HUES6 (cell line): ENCODE data around the gene CELF5.
"Not testable (repeated sequence)": the region's sequence is repeated elsewhere in the genome, so short reads cannot be mapped to it uniquely, and the experiment has no call there.

Source experiments
- H3K27ac ChIP-seq: 2 replicates; pipeline ENCODE4 v1.7.0; 2013; ENCODE audit warnings: low read depth, mild to moderate bottlenecking, low read length, inconsistent platforms
- H3K27me3 ChIP-seq: 2 replicates; pipeline ENCODE4 v1.6.1; 2013; ENCODE audit warnings: low read length; ENCODE audit not compliant: control insufficient read depth, insufficient read depth
- H3K36me3 ChIP-seq: 2 replicates; pipeline ENCODE4 v1.6.1; 2013; ENCODE audit warnings: low read length; ENCODE audit not compliant: control insufficient read depth, insufficient read depth
- H3K4me1 ChIP-seq: 2 replicates; pipeline ENCODE4 v1.6.1; 2013; ENCODE audit warnings: low read length; ENCODE audit not compliant: control insufficient read depth, insufficient read depth
- H3K4me3 ChIP-seq: 2 replicates; pipeline ENCODE4 v1.5.1; 2013; ENCODE audit warnings: low read depth, low read length
- H3K9ac ChIP-seq: one replicate; pipeline ENCODE4 v1.6.1; 2013; ENCODE audit warnings: mild to moderate bottlenecking, low read length
- H3K9me3 ChIP-seq: 2 replicates; pipeline ENCODE4 v1.6.1; 2013; ENCODE audit warnings: low read depth, low read length; ENCODE audit not compliant: control insufficient read depth, insufficient read depth

The CELF5 gene

DNA sequence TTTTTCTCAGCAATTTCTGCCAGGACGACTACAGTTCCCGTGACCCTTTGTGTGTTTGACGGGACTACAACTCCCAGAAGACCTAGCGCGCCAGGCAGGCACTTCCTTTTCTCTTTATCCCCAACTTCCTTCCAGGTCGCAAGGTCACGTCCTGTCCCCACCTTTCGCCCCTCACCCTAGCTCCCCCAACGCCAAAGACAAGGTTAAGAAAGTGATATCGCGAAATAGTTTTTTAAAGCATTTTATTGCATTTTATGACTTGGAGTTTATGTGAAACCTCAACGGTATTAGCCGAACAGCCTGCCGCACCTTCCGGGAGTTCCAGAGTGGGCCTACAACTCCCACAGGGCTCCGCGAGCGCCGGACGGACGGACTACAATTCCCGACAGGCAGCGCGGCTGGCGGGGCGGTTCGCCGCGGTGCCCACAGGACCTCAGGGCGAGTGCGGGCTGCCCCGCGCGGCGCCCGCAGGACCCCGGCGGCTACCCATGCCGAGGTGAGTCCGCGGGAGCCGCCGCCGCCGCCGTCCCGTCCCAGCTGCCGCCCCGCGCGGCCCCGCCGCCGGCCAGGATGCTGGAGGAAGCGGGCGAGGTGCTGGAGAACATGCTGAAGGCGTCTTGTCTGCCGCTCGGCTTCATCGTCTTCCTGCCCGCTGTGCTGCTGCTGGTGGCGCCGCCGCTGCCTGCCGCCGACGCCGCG, 38.9 kb upstream of the CELF5 start, which contains the start of gene NCLN:
Gene NCLN, plus strand, starts transcription at position 470 of the 699 bp plus-strand sequence. Its CDS starts 101 bp downstream, at position 571.
- no peaks in the 10 kb centered on the region for H3K27me3 ChIP-seq
- peak within 1 kb of the TSS; percentile 73 for H3K27ac ChIP-seq
- H3K4me1 ChIP-seq = peaks cover 13% of the 10 kb centered on the region
- H3K4me3 ChIP-seq = peak within 1 kb of the TSS; percentile 68
- H3K9me3 ChIP-seq = no peaks in the 10 kb centered on the region
- H3K36me3 ChIP-seq = peaks cover 3% of the 10 kb centered on the region; the same call in 1 of the 2 replicates
- peak within 1 kb of the TSS; percentile 93 for H3K9ac ChIP-seq

DNA sequence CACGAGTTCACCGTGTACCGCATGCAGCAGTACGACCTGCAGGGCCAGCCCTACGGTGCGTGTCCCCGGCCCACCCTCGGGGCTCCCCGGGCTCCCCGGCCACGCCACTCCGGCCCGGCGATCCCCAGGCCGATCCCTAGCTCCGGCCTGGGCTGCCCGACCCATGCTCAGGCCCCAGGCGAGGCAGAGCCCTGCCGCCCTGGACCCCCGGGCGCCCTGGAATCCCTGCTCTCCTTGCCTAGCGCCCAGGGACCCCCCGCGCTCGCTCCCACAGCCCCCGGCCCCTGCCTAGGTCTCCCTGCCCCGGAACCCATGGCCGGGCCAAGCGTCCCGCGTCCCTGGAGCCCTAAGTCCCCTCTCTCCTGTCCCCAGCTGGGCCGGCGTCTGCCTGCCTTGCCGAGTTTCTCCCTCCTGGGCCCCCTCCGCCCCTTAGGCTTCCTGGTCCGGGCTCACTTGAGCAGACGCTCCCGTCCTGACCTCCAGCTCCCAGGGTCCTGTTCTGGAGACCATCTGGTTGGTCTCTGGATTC, 38.2 kb upstream of the CELF5 start:
- Histone ChIP-seq H3K9ac (peak overlapping the region; percentile 93), H3K36me3 (peaks cover 7% of the 10 kb centered on the region; the same call in 1 of the 2 replicates), H3K4me1 (peaks cover 13% of the 10 kb centered on the region), H3K4me3 (peak overlapping the region; percentile 68), H3K27me3 (no peaks in the 10 kb centered on the region), H3K27ac (peak overlapping the region; percentile 73; the same call in 1 of the 2 replicates), H3K9me3 (no peaks in the 10 kb centered on the region)

DNA sequence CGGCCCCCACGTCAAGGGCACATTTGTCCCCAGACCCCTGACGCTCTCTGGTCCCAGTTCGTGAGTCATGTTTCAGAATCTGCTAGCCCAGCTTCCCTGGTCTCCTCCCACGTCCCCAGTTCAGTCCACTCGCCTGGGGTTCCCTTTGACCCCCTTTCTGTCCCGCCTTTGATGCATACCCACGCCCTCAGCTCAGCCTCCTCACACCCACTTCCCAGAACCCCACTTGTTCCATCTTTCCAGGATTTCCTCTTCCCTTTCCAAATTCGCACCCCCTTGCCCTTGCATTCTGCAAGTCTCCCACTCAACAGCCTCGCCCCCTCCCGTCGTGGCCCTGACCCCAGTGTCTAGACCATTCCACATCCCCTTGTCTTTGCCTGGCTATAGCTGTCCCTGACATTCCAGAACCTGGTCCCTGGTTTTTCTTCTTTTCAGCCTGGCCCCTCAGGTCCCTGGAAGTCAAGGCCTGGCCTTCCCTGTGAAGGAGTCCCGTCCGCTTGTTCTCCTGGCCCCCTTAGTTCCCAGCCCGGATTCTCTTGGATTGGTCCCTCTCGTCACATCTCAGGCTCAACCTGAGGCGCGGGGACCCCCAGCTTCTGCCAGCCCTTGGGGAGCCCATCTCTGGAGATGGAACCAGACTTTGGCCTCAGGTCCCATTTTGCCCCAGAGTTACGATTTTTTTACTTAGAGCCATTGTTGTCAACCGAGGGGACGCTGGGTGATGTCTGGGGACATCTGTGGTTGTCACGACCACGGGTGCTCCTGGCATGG, 37.4 kb upstream of the CELF5 start:
- Histone ChIP-seq H3K4me1 (peaks cover 13% of the 10 kb centered on the region), H3K36me3 (peaks cover 7% of the 10 kb centered on the region; the same call in 1 of the 2 replicates), H3K9me3 (no peaks in the 10 kb centered on the region), H3K27me3 (no peaks in the 10 kb centered on the region), H3K9ac (peak overlapping the region; percentile 93), H3K27ac (no peak overlapping the region), H3K4me3 (peak overlapping the region; percentile 68)

DNA sequence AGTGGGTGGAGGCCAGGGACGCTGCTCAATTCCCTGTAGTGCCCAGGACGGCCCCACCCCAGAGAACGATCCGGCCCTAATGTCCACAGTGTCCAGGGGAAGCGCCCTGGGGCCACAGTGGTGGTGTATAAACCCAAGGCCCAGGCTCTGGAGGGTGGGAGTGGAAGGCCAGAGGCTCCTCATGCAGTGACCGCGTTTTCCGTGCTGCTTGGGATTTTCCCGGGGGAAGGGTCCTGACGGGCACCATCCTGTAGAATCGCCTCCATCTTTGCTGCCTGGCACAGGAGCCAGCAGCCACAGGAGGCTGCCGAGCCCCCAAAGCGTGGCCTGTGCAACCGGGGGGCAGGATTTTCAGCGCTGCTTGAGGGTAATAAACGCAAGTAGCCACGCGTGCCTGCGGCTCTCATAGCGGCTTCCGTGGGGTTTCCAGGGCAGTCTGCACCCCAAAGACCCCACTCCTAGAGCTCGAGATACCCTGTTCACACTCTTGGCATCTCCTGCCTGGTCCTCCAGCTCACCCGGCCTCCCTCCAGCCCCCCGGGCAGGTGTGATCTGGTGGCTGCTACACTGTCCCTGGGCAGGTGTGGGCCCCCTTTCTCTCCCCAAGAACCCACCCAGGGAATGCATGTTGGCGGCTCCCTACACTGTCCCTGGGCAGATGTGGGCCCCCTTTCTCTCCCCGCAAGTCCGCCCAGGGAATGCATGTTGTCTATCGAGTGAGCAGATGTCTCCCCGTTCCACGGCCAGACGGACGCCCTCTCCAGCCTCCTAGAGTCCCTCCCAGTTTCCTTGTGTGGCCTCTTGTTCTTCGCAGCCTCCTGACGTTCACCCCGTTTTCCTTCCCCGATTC, 36.6 kb upstream of the CELF5 start:
- H3K9me3 ChIP-seq = no peaks in the 10 kb centered on the region
- H3K27ac ChIP-seq = no peak overlapping the region
- H3K4me3 ChIP-seq = peak overlapping the region; percentile 68; the same call in 1 of the 2 replicates
- H3K27me3 ChIP-seq = no peaks in the 10 kb centered on the region
- peaks cover 13% of the 10 kb centered on the region for H3K4me1 ChIP-seq
- H3K36me3 ChIP-seq = peaks cover 10% of the 10 kb centered on the region; the same call in 1 of the 2 replicates
- peak overlapping the region; percentile 30 for H3K9ac ChIP-seq

DNA sequence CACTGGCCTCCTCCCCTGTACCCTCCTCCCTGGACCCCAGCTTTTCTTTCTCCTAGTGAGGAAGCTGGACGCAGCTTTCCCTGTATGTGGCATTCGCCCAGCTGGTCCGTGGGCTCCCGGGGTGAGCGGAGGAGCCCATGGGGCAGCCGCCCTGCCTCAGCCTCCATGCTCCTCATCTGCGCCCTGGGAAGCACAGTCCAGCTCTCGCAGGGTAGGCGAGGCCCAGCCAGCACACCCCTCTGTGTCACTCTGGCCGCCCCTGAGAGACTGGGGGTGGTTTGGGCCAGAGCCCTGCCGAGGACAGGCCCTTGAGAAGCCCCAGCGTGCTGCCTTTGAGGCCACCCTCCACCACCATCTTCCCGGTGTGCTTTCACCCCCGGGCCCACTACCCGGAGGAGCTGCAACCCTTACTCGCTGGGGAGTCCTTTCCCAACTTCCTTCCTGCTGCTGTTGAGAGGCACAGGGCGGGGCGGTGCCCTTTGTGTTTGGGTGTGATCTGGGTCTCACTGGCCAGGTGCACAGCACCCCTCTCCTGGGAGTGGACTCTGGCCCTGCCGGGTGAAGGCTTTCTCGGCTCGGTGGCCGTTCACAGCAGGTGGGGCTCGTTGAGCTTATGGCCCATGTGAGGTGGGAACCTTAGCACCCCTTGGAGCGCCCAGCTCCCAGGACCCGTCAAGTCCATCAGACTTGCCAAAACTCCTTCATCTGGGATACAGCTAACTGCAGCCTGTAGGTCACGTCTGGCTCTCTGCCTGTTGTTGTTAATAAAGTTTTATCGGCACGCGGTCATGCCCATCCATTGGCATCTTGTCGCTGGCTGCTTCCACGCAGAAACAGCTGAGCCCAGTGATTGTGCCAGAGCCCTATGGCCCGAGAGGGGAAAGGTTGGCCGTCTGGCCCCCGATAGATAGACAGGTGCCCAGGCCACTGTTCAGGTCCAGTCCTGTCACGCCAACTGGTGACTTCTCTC, 35.5 kb upstream of the CELF5 start:
- Histone ChIP-seq H3K9ac (no peak overlapping the region), H3K36me3 (peaks cover 18% of the 10 kb centered on the region; the same call in 1 of the 2 replicates), H3K4me3 (no peak overlapping the region), H3K27ac (no peak overlapping the region), H3K27me3 (no peaks in the 10 kb centered on the region), H3K4me1 (peaks cover 13% of the 10 kb centered on the region), H3K9me3 (no peaks in the 10 kb centered on the region)

DNA sequence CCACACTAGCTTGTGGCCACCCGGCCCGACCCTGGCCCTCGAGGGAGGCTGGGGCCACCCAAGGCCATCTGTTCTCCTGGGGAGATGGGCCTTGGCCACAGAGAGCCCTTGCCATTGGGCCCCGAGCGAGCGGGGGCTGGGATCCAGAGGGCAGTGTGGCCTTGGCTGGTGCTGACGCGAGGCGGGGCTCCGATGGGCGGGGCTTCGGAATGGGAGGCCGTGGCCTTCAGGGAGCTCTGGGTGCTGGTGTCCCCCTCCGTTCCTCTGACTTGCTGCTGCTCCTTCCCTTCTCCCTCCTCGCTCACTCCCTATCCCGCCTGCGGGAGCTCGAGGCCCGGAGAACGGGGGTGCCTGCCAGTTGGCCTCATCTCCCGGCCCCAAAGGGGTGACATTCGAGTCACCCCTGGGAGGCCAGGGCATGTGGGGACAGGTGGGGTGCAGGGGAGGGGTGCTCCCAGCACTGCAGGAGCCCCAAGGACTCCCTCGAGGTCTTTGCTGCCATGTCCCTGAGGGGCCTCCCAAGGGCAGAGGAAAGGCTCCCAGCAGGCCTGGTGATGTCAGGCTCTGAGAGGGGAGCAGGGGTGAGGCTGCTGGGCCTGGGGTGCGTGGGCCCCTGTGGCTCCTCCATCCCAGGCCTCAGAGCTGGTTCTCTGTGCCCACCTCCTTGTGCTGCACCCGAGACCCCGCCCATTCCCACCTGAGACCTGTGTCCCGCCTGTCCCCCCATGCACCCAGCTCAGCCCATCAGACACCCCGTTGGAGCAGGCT, 34.6 kb upstream of the CELF5 start:
- Histone ChIP-seq H3K4me1 (peaks cover 13% of the 10 kb centered on the region), H3K36me3 (peaks cover 19% of the 10 kb centered on the region; the same call in 1 of the 2 replicates), H3K9me3 (no peaks in the 10 kb centered on the region), H3K4me3 (no peak overlapping the region), H3K9ac (no peak overlapping the region), H3K27me3 (no peaks in the 10 kb centered on the region), H3K27ac (no peak overlapping the region)

DNA sequence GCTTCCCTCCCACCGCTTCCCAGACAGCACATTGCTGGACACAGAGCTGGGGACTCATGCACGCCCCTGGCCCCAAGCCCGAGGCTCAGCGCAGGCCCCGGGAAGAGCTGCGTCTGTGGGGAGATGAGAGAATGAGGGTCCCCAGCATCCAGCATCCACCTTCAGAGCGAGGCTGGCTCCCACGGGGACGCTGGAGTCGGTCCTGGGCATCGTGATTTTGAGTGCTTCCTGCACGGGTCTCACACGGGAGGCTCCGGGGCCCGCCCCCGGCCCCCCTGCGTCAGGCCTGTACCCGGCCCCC, 34.0 kb upstream of the CELF5 start:
- Histone ChIP-seq H3K4me3 (no peak overlapping the region), H3K36me3 (peaks cover 19% of the 10 kb centered on the region; the same call in 1 of the 2 replicates), H3K9ac (no peak overlapping the region), H3K27ac (no peak overlapping the region), H3K27me3 (no peaks in the 10 kb centered on the region), H3K9me3 (no peaks in the 10 kb centered on the region), H3K4me1 (peaks cover 13% of the 10 kb centered on the region)

DNA sequence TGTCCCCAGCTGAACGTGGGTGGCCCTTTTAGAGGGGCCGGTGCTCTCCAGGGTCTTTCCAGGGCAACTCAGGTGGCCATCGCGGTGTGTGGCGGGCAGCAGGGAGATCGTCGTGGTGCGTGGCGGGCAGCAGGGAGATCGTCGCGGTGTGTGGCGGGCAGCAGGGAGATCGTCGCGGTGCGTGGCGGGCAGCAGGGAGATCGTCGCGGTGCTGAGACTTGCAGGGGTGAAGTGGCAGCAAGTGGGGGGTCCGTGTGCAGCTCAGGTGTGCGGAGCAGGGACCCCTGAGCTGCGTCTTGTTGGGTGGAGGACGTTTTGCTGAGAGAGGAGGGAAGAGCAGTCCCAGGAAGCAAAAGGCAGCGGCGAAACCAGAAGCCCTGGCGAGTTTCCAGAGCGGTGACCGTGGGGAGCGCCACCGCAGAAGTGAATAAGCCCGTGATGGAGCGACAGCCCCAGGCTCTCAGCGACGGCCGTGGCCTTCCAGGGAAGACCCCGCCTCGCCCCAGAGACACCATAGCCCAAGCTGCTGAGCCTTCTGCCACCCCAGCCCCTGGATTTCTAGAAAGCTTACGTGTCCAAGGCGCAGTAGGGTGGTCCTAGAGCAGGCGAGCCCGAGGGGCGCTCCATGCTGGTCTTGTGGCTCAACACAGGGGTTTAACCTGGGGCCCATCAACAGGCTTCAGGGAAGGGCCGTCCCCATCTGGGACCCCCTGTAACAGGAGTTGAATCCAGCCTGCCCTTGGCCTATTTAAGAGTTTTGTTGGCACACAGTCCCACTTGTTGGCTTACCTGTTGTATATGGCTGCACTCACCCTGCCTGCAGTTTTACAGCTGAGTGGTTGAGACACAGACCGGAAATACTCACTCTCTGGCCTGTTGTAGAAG, 33.3 kb upstream of the CELF5 start:
- H3K27ac ChIP-seq = no peak overlapping the region
- H3K9ac ChIP-seq = no peak overlapping the region

DNA sequence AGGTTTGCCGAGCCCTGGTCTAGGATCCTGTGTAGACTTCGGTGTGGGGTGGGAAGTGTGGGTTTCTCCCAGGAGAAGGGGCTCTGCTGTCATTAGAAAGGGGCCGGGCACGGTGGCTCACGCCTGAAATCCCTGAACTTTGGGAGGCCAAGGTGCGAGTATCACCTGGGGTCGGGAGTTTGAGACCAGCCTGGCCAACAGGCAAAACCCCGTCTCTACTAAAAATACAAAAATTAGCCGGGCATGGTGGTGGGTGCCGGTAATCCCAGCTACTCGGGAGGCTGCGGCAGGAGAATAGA, 32.7 kb upstream of the CELF5 start:
- not testable (repeated sequence) for H3K9me3 ChIP-seq, H3K27me3 ChIP-seq, H3K9ac ChIP-seq, H3K4me3 ChIP-seq, H3K27ac ChIP-seq
- H3K36me3 ChIP-seq = peaks cover 29% of the 10 kb centered on the region
- H3K4me1 ChIP-seq = peaks cover 12% of the 10 kb centered on the region

More for the DNA sequence above, 33.3 kb upstream of the CELF5 start:
- no peaks in the 10 kb centered on the region for H3K27me3 ChIP-seq
- peaks cover 13% of the 10 kb centered on the region for H3K4me1 ChIP-seq
- H3K36me3 ChIP-seq = peaks cover 23% of the 10 kb centered on the region
- no peaks in the 10 kb centered on the region for H3K9me3 ChIP-seq
- no peak overlapping the region for H3K4me3 ChIP-seq
